ENCODE data around the gene AVEN.
"Not testable (repeated sequence)": the region's sequence is repeated elsewhere in the genome, so short reads cannot be mapped to it uniquely, and the experiment has no call there.

AVEN gene

GRCh38 chr15:33840615-33841014 lies 198.4 kb downstream of the AVEN start:
- DNase-seq = no peak

- no peak for DNase-seq
These were observed 199.5 kb downstream of the AVEN start for GRCh38 chr15:33839540-33839939.

DNA sequence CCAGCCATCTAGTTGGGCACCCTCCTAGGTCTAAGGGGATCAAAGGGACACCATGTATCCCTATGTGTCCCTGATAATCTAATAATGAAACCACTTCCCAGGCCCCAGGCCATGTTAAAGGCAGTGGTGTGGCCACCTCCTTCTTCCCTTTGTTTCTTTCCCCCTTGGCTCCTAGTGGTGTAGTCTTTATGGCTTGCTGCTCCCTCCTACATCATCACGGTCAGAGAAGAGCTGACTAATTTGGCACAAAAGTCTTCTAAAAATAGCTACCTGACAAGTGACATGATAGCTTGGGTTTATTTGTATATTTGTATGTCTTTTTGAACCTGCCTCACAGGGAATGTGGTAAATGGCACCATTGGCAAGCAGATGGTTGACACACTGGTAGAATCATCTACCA lies 201.7 kb downstream of the AVEN start:
- DNase-seq = no peak

GRCh38 chr15:33834892-33835743 lies 203.9 kb downstream of the AVEN start:
- DNase-seq = no peak

DNA sequence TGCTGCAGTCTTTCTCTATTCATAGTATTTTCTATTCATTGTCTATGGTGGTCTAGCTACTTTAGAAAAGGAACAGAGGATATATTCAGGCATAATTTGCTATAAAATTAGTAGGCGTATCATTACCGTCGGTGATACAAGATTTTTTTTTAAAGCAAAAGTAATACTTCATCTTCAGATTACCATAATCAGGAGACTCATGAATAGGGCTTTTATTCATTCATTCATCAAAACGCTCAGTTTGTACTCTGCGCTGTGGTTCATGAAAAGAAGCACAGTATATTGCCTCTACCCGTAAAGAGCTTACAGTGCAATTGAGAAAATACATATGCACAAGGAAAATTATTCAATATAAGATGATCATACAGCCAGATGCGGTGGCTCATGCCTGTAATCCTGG lies 207.4 kb downstream of the AVEN start:
- DNase-seq = no peak

DNA sequence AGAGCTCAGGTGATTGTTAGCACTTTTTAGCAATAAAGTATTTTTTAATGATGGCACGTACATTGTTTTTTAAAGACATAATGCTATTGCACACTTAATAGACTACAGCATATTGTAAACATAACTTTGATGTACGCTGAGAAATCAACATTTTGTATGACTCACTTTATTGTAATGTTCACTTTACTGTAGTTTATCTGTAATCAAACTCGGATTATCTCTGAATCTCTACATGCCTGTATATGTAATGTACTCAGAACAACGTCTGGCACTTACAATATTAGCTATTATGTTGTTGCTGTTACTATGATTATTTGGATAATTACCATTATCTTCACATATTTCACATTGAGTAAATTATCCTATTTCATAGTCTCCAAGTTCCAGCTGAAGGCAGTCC lies 208.7 kb downstream of the AVEN start:
- DNase-seq = no peak

DNA sequence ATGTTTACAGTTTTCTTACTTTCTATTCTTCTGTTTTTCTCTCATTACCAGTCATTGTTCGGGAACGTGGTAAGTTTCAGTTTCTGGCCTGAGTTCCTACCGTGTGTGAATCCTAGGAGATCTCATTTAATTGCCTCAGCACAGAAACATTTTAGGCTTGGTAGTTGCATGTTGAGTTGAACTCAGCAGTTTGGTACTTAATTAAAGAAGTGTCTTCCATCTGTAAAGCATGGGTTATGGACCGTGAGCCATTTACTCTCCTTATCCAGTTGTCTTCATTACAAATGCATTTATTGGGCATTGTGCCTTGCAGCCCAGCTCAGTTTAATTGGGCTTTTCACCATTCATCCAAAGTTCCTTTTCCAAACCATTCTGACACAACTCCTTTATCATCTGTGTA lies 212.8 kb downstream of the AVEN start:
- DNase-seq = no peak

DNA sequence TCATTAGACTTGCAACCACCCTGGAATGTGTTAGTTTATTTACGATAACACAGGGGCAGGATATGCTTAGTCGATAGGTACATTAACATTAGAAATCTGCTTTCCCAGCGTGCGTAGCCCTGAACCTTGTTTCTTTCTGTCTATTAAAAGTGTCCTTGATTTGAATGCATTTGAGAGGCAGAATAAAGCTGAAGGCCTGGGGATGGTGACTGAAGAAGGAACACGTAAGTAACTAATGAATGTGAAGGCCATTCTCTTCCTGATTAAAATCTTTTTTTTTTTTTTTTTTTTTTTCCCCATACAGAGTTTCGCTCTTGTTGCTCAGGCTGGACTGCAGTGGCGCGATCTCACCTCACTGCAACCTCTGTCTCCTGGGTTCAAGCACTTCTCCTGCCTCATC lies 213.6 kb downstream of the AVEN start:
- no peak for DNase-seq

DNA sequence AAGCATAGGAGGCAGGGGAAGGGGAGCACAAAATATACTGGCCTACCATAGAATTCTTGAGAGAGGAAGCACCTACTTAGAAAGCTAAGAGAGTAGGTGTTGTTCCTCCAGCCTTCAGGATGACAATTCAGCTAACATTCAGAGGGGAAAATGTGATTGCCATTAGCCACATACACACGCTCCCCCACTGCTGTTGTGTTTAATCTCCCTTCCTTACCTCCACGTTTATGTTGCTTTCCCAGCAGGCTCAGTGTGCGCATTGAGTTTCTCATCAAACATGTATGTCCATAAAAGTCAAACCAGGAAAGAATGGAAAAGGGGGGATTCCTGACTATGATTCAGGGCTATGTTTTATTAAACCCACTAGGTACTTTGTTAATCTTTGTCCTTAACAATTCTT lies 215.9 kb downstream of the AVEN start:
- no peak for DNase-seq

DNA sequence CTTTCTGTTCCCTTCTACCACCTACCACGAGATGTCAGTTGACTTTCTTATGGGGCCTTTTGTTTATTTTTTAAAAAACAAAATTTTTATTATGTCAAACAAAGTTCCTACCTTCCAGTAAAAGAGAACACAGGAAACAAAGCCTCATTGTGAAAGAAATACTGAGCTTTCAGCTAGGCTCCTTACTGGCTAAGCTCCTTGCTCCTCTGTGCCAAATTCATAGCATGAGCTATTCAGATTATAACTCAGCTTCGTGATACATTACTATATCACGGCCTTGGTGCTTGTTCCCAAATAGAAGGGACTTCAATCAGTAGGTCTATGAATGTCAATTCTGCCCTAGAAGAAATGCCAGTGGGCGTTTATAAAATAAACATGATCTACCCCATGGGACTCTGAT lies 216.5 kb downstream of the AVEN start:
- no peak for DNase-seq

GRCh38 chr15:33819499-33819898 lies 219.5 kb downstream of the AVEN start:
- not testable (repeated sequence) for DNase-seq
